HepG2 (cell line): ENCODE data around the gene TUFM. TPM values are rescaled to one million over a fixed set of nuclear protein-coding genes. Genes with fewer than 3 reads are reported as not detected.

ENCODE experiments used
- DBP ChIP-seq: sonication (generic); formaldehyde crosslinking; IDR thresholded peaks from 2 replicates; pipeline ENCODE4 v1.4.0; 2020; ENCODE audit warnings: missing genetic modification reagents; ENCODE audit errors: not compliant biosample characterization
- DDIT3 ChIP-seq: sonication (generic); formaldehyde crosslinking; IDR thresholded peaks from 2 replicates; pipeline ENCODE4 v1.4.0; 2020; ENCODE audit warnings: mild to moderate bottlenecking, missing genetic modification reagents
- GZF1 ChIP-seq: sonication (generic); formaldehyde crosslinking; IDR thresholded peaks from 2 replicates; pipeline ENCODE4 v1.5.1; 2020; ENCODE audit warnings: mild to moderate bottlenecking, missing genetic modification reagents
- IKZF5 ChIP-seq: IDR thresholded peaks from 2 replicates; pipeline ENCODE4 v1.6.1; 2018; ENCODE audit warnings: missing genetic modification reagents, mild to moderate bottlenecking, missing compliant biosample characterization
- MLXIP ChIP-seq: sonication (generic); formaldehyde crosslinking; IDR thresholded peaks from 2 replicates; pipeline ENCODE4 v1.9.0; 2021; ENCODE audit warnings: missing genetic modification reagents, borderline replicate concordance
- PAXIP1 ChIP-seq: sonication (generic); formaldehyde crosslinking; conservative IDR thresholded peaks from 2 replicates; pipeline ENCODE4 v1.4.0; 2020; ENCODE audit warnings: mild to moderate bottlenecking, missing genetic modification reagents, moderate library complexity
- REPIN1 ChIP-seq: sonication (generic); formaldehyde crosslinking; IDR thresholded peaks from 2 replicates; pipeline ENCODE4 v1.8.0; 2022; ENCODE audit warnings: missing genetic modification reagents, low read depth, mild to moderate bottlenecking, borderline replicate concordance
- TAF15 ChIP-seq: fragments of 200-400 bp; formaldehyde crosslinking; IDR thresholded peaks from one replicate; pipeline ENCODE4 v1.6.1; 2018; ENCODE audit warnings: mild to moderate bottlenecking, low read depth, low read length; ENCODE audit not compliant: poor library complexity, severe bottlenecking
- TSC22D2 ChIP-seq: sonication (generic); formaldehyde crosslinking; IDR thresholded peaks from 2 replicates; pipeline ENCODE4 v1.5.1; 2020; ENCODE audit warnings: missing genetic modification reagents, mild to moderate bottlenecking, borderline replicate concordance
- ZBTB33 ChIP-seq: sonication (generic); formaldehyde crosslinking; IDR thresholded peaks from 2 replicates; pipeline ENCODE4 v1.4.0; 2020; ENCODE audit warnings: missing genetic modification reagents
- ZFAT ChIP-seq: sonication (generic); formaldehyde crosslinking; conservative IDR thresholded peaks from 2 replicates; pipeline ENCODE4 v1.8.1; 2023; ENCODE audit warnings: missing genetic modification reagents, inconsistent platforms
- ZNF296 ChIP-seq: sonication (generic); formaldehyde crosslinking; conservative IDR thresholded peaks from 2 replicates; pipeline ENCODE4 v1.5.0; 2020; ENCODE audit warnings: mild to moderate bottlenecking, missing genetic modification reagents
- ZNF3 ChIP-seq: IDR thresholded peaks from 2 replicates; pipeline ENCODE4 v1.7.0; 2017; ENCODE audit warnings: inconsistent platforms
- ZNF33B ChIP-seq: sonication (generic); formaldehyde crosslinking; IDR thresholded peaks from 2 replicates; pipeline ENCODE4 v1.5.1; 2020; ENCODE audit warnings: mild to moderate bottlenecking, missing genetic modification reagents
- ZNF614 ChIP-seq: IDR thresholded peaks from 2 replicates; pipeline ENCODE4 v1.6.1; 2018; ENCODE audit warnings: missing biosample characterization, missing genetic modification reagents, inconsistent platforms, borderline replicate concordance
- ZSCAN25 ChIP-seq: sonication (generic); formaldehyde crosslinking; IDR thresholded peaks from 2 replicates; pipeline ENCODE4 v1.8.0; 2022; ENCODE audit warnings: mild to moderate bottlenecking, missing genetic modification reagents
- polyA plus RNA-seq, 8 experiments: library from polyadenylated mRNA; depleted of rRNA in 3 of 8; stranded (reverse) in 7 of 8; unstranded in 1 of 8; fragments of >200 nt; fragmentation: Illumina TruSeq in 4 of 8; extraction: Trizol in 4 of 8; gene quantifications; 2 replicates each; pipeline versions ENCODE4 v1.2.1 to v1.2.3, GENCODE V29; 2011 to 2016; ENCODE audit warnings: low read depth in 4 of 8, missing spikeins in 1 of 8, mixed read lengths in 1 of 8; ENCODE audit not compliant: insufficient read depth in 1 of 8
- total RNA-seq, 5 experiments: library from RNA; depleted of rRNA; stranded (reverse); fragments of >200 nt; fragmentation: Illumina TruSeq; extraction: Trizol; gene quantifications; 2 replicates each; pipeline ENCODE4 v1.2.3, GENCODE V29; 2016; ENCODE audit warnings: low read depth in 1 of 5

TUFM gene
- total and polyA plus RNA-seq, 2 of the 13 experiments (the other 11 are each of a cell fraction or from before 2014, with no cell fraction given), result 206 to 298 TPM

- peak; percentile 95 for TF ChIP-seq IKZF5
- no peak for TF ChIP-seq DBP (CRISPR knock-in tag)
- peak; percentile 84; the same call in 1 of the 2 replicates for TF ChIP-seq ZNF614 (CRISPR knock-in tag)
- no peak; the same call in 1 of the 2 replicates for TF ChIP-seq ZNF296 (CRISPR knock-in tag)
- TF ChIP-seq ZFAT, result no peak
- TF ChIP-seq ZNF33B (CRISPR knock-in tag), result peak; percentile 79
- TF ChIP-seq MLXIP (CRISPR knock-in tag), result peak; percentile 63; the same call in 1 of the 2 replicates
- TF ChIP-seq GZF1, result peak; percentile 65; the same call in 1 of the 2 replicates
- TF ChIP-seq ZSCAN25, result 0 out of 2 replicates have a peak, but pooled peaks have one; percentile 37
- peak; percentile 70 for TF ChIP-seq TAF15
- TF ChIP-seq REPIN1, result peak; percentile 97
- peak; percentile 75; the same call in 1 of the 2 replicates for TF ChIP-seq ZNF3 (CRISPR knock-in tag)
- TF ChIP-seq DDIT3, result no peak
- peak; percentile 68 for TF ChIP-seq PAXIP1 (CRISPR knock-in tag)
- TF ChIP-seq ZBTB33, result 0 out of 2 replicates have a peak, but pooled peaks have one; percentile 45
- peak; percentile 16; the same call in 1 of the 2 replicates for TF ChIP-seq TSC22D2
Measured at GRCh38 chr16:28846080-28846932, at the start of gene TUFM (continued).
